Measurements from ENCODE around the gene OR5B21. TPM values are rescaled to one million over a fixed set of nuclear protein-coding genes. Genes with fewer than 3 reads are reported as not detected.
A peak's percentile ranks its signal among the peaks of the same experiment; 100 is the strongest.

The OR5B21 gene
- total and polyA plus RNA-seq, 10 of the 15 experiments (the other 5 are each of a cell fraction or from before 2014, with no cell fraction given): 0.22 to 0.41 (median 0.22) TPM; not detected in 7

DNA sequence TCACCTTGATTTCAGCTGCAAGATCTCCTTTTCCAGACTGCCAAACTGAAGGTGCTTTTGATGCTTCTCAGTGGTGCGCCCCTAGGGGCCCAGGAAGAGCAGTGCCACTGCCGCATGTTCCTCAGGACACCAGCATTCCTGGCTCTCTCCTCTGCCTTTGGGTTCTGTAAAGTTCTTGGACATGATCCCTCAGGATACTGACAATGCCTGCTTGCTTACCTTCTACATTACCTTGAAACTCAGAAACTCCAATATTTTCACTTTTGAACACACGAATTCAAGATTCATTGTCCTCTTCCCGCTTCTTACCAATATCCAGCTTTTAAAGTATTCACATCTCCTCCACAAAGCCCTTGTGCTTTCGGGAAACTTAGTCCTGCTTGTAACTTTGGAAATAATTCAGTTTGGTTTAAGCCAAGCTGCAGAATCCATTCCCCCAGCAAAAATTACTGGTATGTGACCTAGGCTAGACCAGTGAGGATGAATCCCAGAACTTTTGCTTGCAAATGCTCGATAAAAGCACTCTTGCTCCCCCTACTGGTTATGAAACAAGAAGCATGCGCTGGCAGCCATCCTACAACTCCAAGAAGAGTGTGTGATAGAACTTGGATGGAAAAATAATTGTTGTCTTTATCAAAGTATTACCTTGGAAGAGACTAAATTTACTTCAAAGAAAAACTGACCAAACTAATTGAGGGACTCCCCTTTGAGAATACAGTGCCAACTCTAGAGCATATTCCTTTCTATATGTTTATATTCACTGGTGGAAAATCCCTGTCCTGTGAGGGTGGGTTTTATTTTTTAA lies 16.5 kb upstream of the OR5B21 start (continued):
- TF ChIP-seq, protein P1, sequence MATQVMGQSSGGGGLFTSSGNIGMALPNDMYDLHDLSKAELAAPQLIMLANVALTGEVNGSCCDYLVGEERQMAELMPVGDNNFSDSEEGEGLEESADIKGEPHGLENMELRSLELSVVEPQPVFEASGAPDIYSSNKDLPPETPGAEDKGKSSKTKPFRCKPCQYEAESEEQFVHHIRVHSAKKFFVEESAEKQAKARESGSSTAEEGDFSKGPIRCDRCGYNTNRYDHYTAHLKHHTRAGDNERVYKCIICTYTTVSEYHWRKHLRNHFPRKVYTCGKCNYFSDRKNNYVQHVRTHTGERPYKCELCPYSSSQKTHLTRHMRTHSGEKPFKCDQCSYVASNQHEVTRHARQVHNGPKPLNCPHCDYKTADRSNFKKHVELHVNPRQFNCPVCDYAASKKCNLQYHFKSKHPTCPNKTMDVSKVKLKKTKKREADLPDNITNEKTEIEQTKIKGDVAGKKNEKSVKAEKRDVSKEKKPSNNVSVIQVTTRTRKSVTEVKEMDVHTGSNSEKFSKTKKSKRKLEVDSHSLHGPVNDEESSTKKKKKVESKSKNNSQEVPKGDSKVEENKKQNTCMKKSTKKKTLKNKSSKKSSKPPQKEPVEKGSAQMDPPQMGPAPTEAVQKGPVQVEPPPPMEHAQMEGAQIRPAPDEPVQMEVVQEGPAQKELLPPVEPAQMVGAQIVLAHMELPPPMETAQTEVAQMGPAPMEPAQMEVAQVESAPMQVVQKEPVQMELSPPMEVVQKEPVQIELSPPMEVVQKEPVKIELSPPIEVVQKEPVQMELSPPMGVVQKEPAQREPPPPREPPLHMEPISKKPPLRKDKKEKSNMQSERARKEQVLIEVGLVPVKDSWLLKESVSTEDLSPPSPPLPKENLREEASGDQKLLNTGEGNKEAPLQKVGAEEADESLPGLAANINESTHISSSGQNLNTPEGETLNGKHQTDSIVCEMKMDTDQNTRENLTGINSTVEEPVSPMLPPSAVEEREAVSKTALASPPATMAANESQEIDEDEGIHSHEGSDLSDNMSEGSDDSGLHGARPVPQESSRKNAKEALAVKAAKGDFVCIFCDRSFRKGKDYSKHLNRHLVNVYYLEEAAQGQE (IDR thresholded peaks at IDR 0.05; ENCODE audit: low read depth, low read length): no peak
- TF ChIP-seq, protein P2, sequence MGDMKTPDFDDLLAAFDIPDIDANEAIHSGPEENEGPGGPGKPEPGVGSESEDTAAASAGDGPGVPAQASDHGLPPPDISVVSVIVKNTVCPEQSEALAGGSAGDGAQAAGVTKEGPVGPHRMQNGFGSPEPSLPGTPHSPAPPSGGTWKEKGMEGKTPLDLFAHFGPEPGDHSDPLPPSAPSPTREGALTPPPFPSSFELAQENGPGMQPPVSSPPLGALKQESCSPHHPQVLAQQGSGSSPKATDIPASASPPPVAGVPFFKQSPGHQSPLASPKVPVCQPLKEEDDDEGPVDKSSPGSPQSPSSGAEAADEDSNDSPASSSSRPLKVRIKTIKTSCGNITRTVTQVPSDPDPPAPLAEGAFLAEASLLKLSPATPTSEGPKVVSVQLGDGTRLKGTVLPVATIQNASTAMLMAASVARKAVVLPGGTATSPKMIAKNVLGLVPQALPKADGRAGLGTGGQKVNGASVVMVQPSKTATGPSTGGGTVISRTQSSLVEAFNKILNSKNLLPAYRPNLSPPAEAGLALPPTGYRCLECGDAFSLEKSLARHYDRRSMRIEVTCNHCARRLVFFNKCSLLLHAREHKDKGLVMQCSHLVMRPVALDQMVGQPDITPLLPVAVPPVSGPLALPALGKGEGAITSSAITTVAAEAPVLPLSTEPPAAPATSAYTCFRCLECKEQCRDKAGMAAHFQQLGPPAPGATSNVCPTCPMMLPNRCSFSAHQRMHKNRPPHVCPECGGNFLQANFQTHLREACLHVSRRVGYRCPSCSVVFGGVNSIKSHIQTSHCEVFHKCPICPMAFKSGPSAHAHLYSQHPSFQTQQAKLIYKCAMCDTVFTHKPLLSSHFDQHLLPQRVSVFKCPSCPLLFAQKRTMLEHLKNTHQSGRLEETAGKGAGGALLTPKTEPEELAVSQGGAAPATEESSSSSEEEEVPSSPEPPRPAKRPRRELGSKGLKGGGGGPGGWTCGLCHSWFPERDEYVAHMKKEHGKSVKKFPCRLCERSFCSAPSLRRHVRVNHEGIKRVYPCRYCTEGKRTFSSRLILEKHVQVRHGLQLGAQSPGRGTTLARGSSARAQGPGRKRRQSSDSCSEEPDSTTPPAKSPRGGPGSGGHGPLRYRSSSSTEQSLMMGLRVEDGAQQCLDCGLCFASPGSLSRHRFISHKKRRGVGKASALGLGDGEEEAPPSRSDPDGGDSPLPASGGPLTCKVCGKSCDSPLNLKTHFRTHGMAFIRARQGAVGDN (IDR thresholded peaks at IDR 0.05): no peak
- TF ChIP-seq SMC3 (IDR thresholded peaks at IDR 0.05; ENCODE audit: borderline replicate concordance, low read length) (peak; percentile 49; the same call in 1 of the 2 replicates), TAF1 (IDR thresholded peaks at IDR 0.05; ENCODE audit: borderline replicate concordance, low read depth, low read length) (no peak), ASH2L (IDR thresholded peaks at IDR 0.05; ENCODE audit: borderline replicate concordance, low read depth) (no peak), ZNF207 (IDR thresholded peaks at IDR 0.05; ENCODE audit: borderline replicate concordance) (no peak), PAX8 (IDR thresholded peaks at IDR 0.05) (no peak), HDGF (IDR thresholded peaks at IDR 0.05) (0 out of 2 replicates have a peak, but pooled peaks have one; percentile 33), SMARCA5 (IDR thresholded peaks at IDR 0.05) (peak; percentile 93), YBX1 (IDR thresholded peaks at IDR 0.05) (no peak), NR2F1 (conservative IDR thresholded peaks at IDR 0.05) (no peak), PML (IDR thresholded peaks at IDR 0.05; ENCODE audit: low read length) (peak; percentile 16; the same call in 1 of the 2 replicates), TBL1XR1 (IDR thresholded peaks at IDR 0.05; ENCODE audit: low read depth, low read length) (no peak), RB1 (IDR thresholded peaks at IDR 0.05; ENCODE audit: borderline replicate concordance) (peak; percentile 41; the same call in 1 of the 2 replicates), CREB1 (IDR thresholded peaks at IDR 0.05; ENCODE audit: low read depth) (no peak; the same call in 1 of the 2 replicates), RAD21 (IDR thresholded peaks at IDR 0.05; ENCODE audit: insufficient read depth, low read depth, low read length) (peak; percentile 72)
